ENCODE data around the gene SPATA9.

DNA sequence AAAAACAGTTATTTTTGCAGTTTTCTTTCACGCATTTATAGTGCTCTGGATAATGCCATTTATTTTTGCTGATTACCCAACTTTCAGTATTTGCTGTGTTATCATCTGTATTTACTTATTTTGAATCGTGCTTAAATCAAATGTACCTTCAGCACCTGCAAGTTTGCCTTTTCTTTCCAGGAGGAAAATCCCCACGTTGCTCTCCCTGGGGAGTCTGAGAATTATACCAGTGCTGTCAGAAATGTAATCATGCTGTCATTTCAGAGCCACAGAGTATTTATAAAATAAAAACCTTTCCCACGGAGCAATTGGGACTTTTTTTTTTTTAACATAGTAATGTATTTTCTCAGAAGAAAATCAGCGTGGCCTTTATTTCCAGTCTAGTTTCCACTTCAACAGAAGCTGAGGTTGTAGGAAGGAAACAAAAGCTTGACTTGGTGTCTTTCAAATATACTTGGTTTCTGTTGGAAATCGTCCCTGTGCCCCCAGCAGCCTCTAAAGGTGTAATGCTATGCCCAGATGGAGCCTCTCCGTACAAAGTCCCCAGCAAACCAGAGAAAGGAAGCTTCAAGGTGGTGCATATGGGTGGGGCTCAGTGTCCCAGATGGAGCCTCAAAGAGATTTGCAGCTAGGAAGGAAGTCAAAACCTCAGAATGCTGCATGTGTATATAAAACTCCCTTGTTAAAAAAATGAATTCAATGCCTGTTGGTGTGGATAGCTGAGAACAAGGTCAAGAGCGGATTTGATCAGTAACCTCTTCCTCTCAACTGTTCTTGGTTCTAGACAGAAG, 60.8 kb downstream of the SPATA9 start:
- TF ChIP-seq, protein P1, sequence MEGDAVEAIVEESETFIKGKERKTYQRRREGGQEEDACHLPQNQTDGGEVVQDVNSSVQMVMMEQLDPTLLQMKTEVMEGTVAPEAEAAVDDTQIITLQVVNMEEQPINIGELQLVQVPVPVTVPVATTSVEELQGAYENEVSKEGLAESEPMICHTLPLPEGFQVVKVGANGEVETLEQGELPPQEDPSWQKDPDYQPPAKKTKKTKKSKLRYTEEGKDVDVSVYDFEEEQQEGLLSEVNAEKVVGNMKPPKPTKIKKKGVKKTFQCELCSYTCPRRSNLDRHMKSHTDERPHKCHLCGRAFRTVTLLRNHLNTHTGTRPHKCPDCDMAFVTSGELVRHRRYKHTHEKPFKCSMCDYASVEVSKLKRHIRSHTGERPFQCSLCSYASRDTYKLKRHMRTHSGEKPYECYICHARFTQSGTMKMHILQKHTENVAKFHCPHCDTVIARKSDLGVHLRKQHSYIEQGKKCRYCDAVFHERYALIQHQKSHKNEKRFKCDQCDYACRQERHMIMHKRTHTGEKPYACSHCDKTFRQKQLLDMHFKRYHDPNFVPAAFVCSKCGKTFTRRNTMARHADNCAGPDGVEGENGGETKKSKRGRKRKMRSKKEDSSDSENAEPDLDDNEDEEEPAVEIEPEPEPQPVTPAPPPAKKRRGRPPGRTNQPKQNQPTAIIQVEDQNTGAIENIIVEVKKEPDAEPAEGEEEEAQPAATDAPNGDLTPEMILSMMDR (IDR thresholded peaks at IDR 0.05; ENCODE audit: control extremely low read depth in 1 of 3, insufficient read depth in 1 of 3, low read depth in 1 of 3, low read length in 3 of 3) = no peak
- TF ChIP-seq POLR2A (IDR thresholded peaks at IDR 0.05; ENCODE audit: control extremely low read depth in 1 of 2, low read depth in 2 of 2, low read length in 2 of 2) (no peak), RNF2 (IDR thresholded peaks at IDR 0.05; ENCODE audit: borderline replicate concordance, low read depth, low read length, missing control alignments, poor library complexity, severe bottlenecking) (no peak), CHD1 (IDR thresholded peaks at IDR 0.05; ENCODE audit: low read depth, low read length) (no peak), TEAD4 (IDR thresholded peaks at IDR 0.05; ENCODE audit: low read depth, low read length) (no peak)
